GM18520 (cell line): ENCODE data around the gene NPAS2.

Experiments
- ATAC-seq: cut with Tn5 transposase; IDR thresholded peaks from one replicate; pipeline ENCODE4 v1.9.1; 2021; ENCODE audit not compliant: unreplicated experiment

NPAS2 gene

GRCh38 chr2:100852999-100853908, 33.3 kb downstream of the NPAS2 start:
- no peak for ATAC-seq

DNA sequence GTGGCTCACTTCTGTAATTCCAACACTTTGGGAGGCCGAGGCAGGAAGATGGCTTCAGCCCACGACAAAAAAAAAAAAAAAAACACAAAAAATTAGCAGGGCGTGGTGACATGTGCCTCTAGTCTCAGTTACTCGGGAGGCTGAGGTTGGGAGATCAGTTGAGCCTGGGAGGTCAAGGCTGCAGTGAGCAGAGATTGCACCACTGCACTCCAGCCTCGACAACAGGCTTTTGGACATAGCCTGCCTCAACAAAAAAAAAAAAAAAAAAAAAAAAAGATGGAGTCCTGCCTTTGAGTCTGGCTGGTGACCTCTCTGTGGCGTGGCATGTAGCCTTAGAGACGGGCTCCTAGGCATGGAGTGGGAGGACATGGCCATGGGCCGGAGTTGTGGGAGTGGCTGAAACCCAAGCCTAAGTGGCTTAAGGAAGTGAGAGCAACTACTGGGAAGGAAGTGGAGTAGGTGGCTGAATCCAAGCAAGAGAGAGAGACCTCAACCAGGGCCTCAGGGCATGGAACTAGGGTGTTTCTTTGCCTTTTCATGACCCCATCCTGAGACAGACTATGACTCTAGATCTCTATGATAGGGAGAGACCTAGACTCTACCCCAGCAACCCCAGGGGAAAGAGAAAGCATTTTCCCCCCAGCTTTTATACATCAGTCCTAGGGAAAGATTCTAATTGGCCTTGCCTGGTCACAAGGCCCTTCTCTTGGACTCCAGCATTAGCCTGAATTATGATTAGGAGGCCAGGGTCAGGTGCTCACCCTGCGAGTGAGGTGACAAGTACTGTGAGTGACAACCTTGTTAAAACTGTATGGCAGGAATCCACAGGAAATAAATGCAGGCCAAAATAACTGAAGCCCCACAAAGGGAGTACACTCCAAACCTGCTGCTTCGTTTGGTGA, 34.2 kb downstream of the NPAS2 start:
- ATAC-seq, result no peak

GRCh38 chr2:100855084-100855483, 35.1 kb downstream of the NPAS2 start:
- no peak for ATAC-seq

GRCh38 chr2:100855606-100856005, 35.7 kb downstream of the NPAS2 start:
- no peak for ATAC-seq

DNA sequence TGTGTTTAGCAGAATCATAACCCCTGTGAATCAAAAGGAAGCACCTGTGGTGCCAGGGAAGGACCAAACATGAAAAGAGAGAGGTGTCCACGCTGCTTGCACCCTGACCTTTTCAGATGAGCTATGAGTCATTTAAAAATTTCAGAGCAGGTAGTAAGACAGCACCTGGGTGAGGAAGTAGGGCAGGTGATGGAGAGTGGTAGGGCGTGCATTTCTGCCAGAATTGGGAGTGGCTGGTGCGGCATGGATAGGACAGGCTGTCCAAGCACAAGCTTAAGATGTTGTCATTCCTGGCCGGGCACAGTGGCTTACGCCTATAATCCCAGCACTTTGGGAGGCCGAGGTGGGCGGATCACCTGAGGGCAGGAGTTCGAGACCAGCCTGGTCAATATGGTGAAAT, 36.8 kb downstream of the NPAS2 start:
- ATAC-seq, result no peak

DNA sequence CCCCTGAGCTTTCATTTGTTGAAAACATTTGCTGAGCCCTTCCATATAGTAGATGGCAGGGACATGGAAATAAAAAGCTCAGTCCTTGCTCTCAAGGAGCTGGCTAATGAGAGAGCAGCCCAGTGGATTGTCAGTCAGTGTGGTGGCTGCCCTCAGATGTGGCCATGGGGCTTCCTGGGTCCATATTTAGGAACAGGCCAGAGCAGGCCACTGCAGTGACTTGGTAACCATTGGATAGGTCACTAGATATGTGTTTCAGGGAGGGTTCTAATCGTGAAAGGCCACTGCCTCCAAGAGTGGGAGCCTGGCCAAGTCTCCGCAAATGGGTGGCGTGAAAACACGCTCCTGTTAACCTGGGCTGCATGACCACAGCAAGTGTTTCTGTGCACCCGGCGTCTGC, 37.4 kb downstream of the NPAS2 start:
- ATAC-seq, result no peak

- no peak for ATAC-seq
These were observed 38.0 kb downstream of the NPAS2 start for GRCh38 chr2:100857915-100858314.

- ATAC-seq, result no peak
These were observed 40.0 kb downstream of the NPAS2 start for GRCh38 chr2:100859902-100860301.

DNA sequence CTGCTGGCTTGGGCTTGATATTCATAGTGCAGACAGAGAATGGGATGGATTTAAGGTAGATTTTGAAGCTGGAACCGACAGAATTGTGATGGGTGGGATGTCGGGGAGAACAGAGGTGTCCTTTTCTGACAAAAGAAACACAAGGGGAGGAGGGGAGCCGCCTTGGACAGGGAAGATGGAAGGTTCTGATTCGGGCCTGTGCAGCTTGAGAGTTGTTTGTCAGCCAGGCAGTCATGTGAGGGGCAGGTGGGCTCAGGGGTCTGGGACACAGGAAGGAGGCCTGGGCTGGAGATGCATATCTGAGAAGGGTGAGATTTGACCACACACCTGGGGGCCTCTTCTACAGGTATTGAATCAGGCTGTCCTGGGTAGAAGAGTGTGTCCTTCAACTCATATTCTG, 41.4 kb downstream of the NPAS2 start:
- no peak for ATAC-seq

GRCh38 chr2:100862081-100862480, 42.1 kb downstream of the NPAS2 start:
- no peak for ATAC-seq

DNA sequence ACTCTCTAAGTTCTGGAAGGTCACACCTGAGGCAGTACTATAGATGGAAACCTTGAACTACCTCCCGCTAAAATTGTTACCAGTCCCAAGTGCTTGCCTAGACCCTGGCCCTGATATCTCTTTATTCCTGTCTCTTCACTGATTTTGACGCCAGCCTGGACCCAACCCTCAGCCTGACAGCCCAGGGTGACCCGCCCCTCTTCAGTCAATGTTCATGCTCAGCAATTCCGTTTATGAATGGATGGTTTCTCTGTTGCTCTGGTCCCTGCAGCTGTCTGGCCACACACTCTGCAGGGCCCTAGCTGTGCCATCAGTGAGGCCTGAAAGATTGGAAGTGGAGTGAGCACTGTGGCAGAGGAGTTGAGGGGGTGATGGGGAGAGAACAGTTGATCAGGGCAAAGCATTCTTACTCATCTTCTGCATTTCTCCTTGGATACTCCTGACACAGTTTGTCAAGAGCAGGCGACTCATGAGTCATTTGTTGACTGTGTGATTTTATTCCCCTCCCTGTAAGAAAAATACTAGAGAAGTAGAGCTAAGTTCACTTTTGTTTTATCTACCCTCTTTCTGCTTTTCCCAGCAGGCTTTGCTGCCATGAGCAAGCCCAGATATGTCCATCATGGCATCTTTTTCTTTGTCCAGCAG, 46.0 kb downstream of the NPAS2 start:
- ATAC-seq, result no peak

GRCh38 chr2:100868083-100868482, 48.1 kb downstream of the NPAS2 start:
- no peak for ATAC-seq

- ATAC-seq, result no peak
These were observed 49.2 kb downstream of the NPAS2 start for GRCh38 chr2:100869120-100869519.

DNA sequence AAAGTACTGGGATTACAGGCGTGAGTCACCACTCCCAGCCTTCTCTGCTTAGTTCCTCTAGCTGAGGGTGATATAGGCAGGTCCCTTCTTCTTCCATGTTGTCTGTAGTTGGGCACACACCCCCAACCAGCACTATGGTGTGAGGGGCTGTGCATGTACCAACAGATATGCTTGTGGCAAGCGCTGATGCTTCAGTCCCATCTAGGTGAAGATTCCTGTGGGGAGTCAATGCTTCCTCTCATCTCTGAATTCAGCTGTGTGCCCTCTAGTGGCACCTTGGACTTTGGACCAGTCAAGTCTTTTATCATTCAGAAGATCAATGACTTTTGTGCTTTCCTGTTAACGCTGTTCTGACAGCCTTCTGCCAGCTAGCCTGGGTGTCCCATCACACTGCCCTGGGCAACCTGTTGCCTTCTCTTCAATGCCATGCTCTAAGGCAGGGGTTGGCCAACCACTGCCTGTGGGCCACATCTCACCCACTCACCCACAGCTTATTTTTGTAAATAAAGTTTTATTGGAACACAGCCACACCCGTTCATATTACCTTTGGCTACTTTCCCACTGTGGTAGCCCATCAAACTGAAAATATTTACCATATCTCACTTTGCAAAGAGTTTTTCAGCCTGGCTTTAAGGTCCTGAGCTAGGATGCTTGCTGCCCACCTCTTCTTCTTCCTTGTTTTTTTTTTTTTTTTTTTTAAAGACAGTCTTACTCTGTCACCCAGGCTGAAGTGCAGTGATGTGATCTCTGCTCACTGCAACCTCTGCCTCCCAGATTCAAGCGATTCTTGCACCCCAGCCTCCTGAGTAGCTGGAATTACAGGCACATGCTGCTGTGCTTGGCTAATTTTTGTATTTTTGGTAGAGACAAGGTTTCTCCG, 51.0 kb downstream of the NPAS2 start:
- no peak for ATAC-seq

DNA sequence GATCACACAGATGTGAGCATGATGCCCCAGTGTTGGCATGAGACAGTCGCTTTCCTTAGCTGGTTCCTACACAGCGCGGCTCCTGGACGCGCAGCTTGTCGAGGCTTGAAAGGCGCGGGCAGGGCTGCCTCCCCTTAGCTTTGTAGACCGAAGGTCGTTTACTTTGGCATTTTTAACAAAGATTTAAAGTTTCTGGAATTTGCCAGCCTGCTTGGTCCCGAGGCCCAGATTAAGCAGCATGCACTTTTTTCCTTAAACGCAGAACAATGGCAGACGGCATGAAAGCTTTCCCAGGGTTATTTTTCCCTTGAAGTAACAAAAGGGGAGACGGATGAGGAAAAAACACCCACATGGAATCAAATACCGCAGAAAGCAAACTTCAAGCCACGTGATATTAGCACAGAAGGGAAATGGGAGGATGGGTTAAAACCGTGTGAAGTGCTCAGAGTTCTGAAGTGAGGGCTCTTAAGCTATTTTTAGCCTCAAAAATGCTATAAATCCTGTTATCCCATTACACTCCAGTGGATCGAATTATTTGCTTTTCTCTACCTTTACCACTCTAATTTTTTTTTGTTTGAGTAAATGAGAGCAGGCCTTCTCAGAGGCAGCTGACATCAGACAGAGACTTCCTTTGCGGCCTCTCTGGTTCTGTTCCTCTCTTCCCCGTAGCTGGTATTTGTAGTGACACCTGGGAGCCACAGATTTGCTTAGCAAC, 55.7 kb downstream of the NPAS2 start:
- ATAC-seq, result no peak

GRCh38 chr2:100876231-100876860, 56.4 kb downstream of the NPAS2 start:
- no peak for ATAC-seq

- ATAC-seq, result no peak
These were observed 57.6 kb downstream of the NPAS2 start for GRCh38 chr2:100877555-100877954.

GRCh38 chr2:100878000-100878791, 58.3 kb downstream of the NPAS2 start:
- ATAC-seq, result no peak

DNA sequence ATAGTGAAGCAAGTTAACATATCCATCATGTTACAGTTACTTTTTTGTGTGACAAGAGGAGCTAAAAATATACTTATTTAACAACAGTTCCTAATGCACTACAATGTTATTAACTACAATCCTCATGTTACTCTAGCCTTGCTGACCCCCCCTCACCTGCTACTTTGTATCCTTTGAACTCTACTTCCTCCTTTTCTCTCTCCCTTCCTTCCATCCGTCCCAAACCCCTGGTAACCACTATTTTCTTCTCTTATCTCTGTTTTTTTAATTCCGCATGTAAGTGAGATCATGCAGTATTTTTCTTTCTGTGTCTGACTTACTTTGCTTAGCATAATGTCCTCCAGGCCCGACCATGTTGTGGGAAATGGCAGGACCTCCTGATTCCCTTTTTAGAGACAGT, 59.4 kb downstream of the NPAS2 start:
- no peak for ATAC-seq
